Progenitor cell of endocrine pancreas (in vitro differentiated cells): Measurements from ENCODE around the gene FYN. TPM values are rescaled to one million over a fixed set of nuclear protein-coding genes. Genes with fewer than 3 reads are reported as not detected.

Experiments
- DNase-seq: peaks from one replicate; pipeline ENCODE4 v3.0.0; 2021; ENCODE audit warnings: low spot score; ENCODE audit not compliant: unreplicated experiment
- H3K27ac Mint-ChIP-seq: 2 replicates; pipeline ENCODE4 v1.8.0; 2021; ENCODE audit warnings: mild to moderate bottlenecking, moderate library complexity, mixed read lengths
- H3K27me3 Mint-ChIP-seq: 2 replicates; pipeline ENCODE4 v1.8.0; 2021; ENCODE audit warnings: mixed read lengths
- H3K36me3 Mint-ChIP-seq: 2 replicates; pipeline ENCODE4 v1.8.0; 2022; ENCODE audit warnings: mixed read lengths; ENCODE audit not compliant: insufficient read depth
- H3K4me1 Mint-ChIP-seq: 2 replicates; pipeline ENCODE4 v1.8.0; 2021; ENCODE audit warnings: low read depth, mixed read lengths
- H3K4me3 Mint-ChIP-seq: 2 replicates; pipeline ENCODE4 v1.8.0; 2021; ENCODE audit warnings: low read depth, mild to moderate bottlenecking, moderate library complexity, mixed read lengths
- H3K9me3 Mint-ChIP-seq: 2 replicates; pipeline ENCODE4 v1.8.0; 2021; ENCODE audit warnings: low read depth, mixed read lengths
- total RNA-seq: library from RNA; stranded (reverse); gene quantifications from 2 replicates; pipeline ENCODE4 v1.2.1, GENCODE V29; 2021
- TF ChIP-seq, protein P1 (sequence below): fragments of 200-600 bp; sonication (generic); IDR thresholded peaks from one replicate; pipeline ENCODE4 v1.5.0; 2021; ENCODE audit warnings: antibody characterized with exemption, mild to moderate bottlenecking; ENCODE audit not compliant: unreplicated experiment

Gene FYN
- total RNA-seq, 1 donor from 2014 or later: 169 TPM

DNA sequence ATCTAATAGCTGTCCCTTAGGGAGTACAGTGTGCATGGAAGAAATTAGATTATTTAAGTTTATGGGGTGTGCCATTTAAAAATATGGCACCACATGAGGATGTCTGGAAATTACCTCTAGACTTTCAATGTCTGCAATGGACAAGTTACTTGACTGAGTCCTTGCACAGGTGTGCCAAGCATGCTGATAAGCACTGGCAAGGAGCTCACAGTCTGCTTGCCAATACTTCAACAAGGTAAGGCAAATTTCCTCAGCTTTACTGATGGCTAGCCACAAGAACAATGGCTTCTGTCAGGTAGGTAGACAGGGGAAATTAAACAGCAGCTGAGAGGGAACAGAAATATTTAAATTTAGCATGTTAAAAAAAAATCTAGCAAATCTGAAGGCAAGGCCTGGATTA lies 176.4 kb downstream of the FYN start:
- Mint-ChIP-seq H3K27ac (no peak overlapping the region), H3K4me3 (no peak overlapping the region), H3K36me3 (peaks cover 33% of the 10 kb centered on the region)

DNA sequence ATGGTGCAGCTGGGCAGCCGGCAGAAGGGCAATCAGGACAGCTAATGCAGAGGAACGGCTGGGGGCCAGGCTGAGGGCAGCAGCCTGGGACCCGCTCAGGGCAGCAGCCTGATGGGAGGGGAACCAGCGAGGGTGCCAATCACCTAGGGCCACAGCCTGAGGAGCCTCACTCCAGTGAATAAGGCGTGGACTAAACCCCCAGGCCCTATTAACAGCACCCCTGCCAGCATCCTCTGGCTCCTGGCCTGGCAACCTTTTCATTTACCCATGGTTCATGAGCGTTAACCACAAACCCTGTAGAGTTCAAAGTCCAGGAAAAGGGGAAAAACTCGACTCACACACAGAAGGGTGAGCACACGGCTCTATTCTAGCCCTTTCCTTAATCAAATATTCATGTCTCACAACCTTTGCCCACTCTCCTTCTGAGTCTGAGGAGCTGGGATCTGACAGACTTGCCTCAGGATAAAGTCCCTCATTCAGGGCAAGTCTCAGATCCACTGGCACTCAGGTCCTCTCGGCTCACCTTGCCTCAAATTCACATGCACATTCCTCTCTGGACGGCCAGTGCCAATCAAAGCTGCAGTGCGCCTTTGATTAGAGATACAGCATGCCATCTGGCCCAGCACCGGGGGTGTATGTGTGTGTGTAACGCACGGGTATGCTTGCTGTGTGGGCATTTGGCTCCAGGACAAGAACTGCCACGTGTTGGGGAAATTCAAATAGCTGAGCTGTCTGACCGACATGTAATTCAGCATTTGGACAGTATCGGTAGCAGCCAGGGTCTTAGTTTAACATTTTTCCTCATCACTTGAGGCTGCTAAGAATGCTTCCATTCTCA lies 180.7 kb downstream of the FYN start:
- Mint-ChIP-seq H3K36me3 (peaks cover 39% of the 10 kb centered on the region), H3K27ac (peak overlapping the region; percentile 69), H3K4me1 (peaks cover 3% of the 10 kb centered on the region), H3K4me3 (no peak overlapping the region), H3K9me3 (no peaks in the 10 kb centered on the region), H3K27me3 (no peaks in the 10 kb centered on the region)
- TF ChIP-seq, protein P1, sequence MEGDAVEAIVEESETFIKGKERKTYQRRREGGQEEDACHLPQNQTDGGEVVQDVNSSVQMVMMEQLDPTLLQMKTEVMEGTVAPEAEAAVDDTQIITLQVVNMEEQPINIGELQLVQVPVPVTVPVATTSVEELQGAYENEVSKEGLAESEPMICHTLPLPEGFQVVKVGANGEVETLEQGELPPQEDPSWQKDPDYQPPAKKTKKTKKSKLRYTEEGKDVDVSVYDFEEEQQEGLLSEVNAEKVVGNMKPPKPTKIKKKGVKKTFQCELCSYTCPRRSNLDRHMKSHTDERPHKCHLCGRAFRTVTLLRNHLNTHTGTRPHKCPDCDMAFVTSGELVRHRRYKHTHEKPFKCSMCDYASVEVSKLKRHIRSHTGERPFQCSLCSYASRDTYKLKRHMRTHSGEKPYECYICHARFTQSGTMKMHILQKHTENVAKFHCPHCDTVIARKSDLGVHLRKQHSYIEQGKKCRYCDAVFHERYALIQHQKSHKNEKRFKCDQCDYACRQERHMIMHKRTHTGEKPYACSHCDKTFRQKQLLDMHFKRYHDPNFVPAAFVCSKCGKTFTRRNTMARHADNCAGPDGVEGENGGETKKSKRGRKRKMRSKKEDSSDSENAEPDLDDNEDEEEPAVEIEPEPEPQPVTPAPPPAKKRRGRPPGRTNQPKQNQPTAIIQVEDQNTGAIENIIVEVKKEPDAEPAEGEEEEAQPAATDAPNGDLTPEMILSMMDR: no peak
- no peak for DNase-seq

More for the DNA sequence above, 176.4 kb downstream of the FYN start:
- Mint-ChIP-seq H3K4me1 (peaks cover 3% of the 10 kb centered on the region), H3K27me3 (no peaks in the 10 kb centered on the region), H3K9me3 (no peaks in the 10 kb centered on the region)
- no peak for DNase-seq
- TF ChIP-seq, protein P1: no peak

DNA sequence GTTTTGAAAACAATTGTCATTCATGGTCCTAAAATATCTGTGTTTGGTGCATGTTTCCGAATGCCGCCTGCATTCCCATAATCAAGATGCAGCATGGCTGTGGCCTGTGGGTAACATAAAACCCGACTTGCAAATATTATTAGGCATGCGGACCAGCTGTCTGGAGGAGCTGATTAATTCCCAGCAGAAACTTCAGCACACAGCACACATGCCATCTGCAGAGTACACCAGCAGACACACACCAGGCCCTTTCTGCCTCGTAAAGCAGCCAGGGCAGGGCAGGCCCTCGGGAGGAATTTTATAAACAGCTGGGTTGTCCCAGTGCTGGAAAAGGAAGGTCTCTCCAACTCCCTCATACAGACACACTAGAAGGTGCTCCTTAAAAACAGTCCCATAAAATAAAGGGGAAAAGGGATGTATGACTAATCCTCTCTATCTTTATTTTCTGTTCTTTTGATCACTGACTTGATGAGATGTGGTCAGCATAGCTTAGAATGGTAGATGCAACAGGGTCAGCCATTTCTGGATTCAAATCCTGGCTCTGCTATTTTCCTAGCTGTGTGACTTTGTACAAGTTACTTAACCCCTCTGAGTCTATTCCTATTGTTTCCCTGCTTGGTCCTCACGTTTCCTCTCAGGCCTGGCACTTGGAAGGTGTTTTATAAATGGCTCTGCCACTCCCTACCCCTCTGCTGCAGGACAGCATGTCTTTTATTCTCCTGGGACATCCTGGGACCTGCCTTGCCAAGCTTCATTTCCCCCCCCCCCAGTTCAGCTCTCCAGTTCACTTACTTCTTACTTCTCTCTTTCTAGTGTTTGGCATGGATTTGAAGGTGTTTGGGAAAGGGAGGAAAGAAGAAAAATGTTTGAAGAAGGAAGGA lies 181.7 kb downstream of the FYN start:
- Mint-ChIP-seq H3K9me3 (no peaks in the 10 kb centered on the region), H3K27ac (no peak overlapping the region), H3K4me1 (peaks cover 7% of the 10 kb centered on the region), H3K27me3 (no peaks in the 10 kb centered on the region), H3K36me3 (peaks cover 42% of the 10 kb centered on the region), H3K4me3 (no peak overlapping the region)
- TF ChIP-seq, protein P1: no peak
- DNase-seq: no peak

DNA sequence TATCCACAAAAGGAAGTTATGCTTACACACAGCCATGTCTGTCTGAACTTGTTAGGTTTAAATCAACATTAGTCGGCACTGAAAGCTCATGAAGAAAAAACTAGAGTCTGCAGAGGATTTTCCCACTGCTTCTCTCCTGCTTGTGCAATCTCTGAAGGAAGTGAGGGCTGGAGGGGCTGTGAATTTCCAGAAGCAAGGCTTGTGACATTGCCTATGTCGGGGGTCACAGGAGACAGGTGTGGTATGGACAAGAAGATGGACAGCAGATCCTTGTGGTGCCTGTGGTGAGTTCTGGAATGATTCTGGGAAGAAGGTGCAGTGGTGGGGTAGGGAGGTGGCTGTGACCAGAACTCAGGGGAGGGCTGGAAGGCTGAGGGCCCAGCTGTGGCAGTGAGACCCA lies 183.3 kb downstream of the FYN start:
- no peaks in the 10 kb centered on the region for H3K27me3 Mint-ChIP-seq
- TF ChIP-seq, protein P1: no peak
- H3K4me1 Mint-ChIP-seq: peaks cover 17% of the 10 kb centered on the region
- H3K4me3 Mint-ChIP-seq: no peak overlapping the region
- DNase-seq: no peak
- H3K9me3 Mint-ChIP-seq: no peaks in the 10 kb centered on the region
- no peak overlapping the region for H3K27ac Mint-ChIP-seq
- peaks cover 43% of the 10 kb centered on the region for H3K36me3 Mint-ChIP-seq

DNA sequence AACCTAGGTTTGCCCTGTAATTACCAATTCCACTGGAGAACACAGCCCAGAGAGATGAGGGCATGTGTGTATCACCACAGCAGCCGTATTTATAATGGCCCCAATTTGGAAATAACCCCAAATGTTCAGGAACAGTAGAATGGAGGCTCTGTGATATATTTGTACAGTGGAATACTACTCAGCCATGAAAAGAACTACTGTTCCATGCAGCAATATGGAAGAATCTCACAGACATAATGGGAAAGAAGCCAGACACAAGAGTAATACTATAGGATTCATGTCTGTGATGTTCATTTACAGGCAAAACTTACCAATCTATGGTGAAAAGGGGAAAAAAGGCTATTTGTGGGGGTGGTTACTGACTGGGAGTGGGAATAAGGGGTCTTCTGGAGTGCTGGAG lies 183.8 kb downstream of the FYN start:
- DNase-seq: no peak
- Mint-ChIP-seq H3K4me1 (peaks cover 17% of the 10 kb centered on the region), H3K36me3 (peaks cover 45% of the 10 kb centered on the region), H3K9me3 (no peaks in the 10 kb centered on the region), H3K27me3 (no peaks in the 10 kb centered on the region), H3K4me3 (no peak overlapping the region), H3K27ac (no peak overlapping the region)
- TF ChIP-seq, protein P1: no peak
